Fibroblast of pulmonary artery (primary cell): Measurements from ENCODE around the gene DNAJC1.
"Not testable (repeated sequence)": the region's sequence is repeated elsewhere in the genome, so short reads cannot be mapped to it uniquely, and the experiment has no call there.

Experiments used
- DNase-seq: peaks from one replicate; pipeline ENCODE4 v3.0.0-alpha.2; 2010; ENCODE audit warnings: low read depth
- H3K4me3 ChIP-seq: replicated peaks from 2 replicates; pipeline ENCODE4 v1.5.1; 2011; ENCODE audit warnings: low read depth, mild to moderate bottlenecking, control low read depth, low read length, moderate library complexity
- TF ChIP-seq, protein P1 (sequence below): IDR thresholded peaks from 2 replicates; pipeline ENCODE4 v1.5.1; 2011; ENCODE audit warnings: mild to moderate bottlenecking, control low read depth, low read length, inconsistent platforms; ENCODE audit errors: missing control alignments

The DNAJC1 gene

DNA sequence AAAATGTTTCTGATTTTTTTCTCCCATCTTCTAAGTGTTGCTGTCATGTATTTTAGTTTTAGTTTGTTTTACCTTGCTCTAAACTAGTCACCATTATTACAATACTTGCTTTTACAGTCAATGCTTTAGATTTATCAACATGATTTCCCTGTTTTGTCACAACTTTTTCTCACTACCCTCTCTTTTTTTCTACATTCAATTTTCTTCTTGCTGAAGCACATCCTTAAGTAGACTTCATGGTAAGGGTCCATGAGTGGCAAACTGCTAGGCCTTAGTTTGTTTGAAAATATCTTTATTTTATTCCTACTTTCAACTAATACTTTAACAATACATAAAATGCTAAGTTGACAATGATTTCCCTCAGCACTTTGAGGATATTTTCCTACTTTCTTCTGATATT is 173.5 kb downstream of the DNAJC1 start:
- no peak for DNase-seq
- TF ChIP-seq, protein P1, sequence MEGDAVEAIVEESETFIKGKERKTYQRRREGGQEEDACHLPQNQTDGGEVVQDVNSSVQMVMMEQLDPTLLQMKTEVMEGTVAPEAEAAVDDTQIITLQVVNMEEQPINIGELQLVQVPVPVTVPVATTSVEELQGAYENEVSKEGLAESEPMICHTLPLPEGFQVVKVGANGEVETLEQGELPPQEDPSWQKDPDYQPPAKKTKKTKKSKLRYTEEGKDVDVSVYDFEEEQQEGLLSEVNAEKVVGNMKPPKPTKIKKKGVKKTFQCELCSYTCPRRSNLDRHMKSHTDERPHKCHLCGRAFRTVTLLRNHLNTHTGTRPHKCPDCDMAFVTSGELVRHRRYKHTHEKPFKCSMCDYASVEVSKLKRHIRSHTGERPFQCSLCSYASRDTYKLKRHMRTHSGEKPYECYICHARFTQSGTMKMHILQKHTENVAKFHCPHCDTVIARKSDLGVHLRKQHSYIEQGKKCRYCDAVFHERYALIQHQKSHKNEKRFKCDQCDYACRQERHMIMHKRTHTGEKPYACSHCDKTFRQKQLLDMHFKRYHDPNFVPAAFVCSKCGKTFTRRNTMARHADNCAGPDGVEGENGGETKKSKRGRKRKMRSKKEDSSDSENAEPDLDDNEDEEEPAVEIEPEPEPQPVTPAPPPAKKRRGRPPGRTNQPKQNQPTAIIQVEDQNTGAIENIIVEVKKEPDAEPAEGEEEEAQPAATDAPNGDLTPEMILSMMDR = no peak
- H3K4me3 ChIP-seq = no peak overlapping the region

DNA sequence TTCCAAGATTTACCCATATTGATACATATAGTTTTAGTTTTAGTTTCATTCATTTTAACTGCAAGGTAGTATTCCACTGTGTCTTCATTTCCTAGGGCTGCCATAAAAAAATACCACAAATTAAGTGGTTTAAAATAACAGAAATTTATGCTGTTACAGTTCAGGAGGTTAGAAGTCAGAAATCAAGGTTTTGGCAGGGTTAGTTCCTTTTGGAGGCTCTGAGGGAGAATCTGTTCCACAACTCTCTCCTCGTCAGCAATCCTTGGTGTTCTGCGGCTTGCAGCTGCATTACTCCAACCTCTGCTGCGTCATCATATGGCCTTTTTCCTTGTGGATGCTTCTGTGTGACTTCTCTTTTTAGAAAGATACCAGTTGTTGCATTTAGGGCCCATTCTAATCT is 176.2 kb downstream of the DNAJC1 start:
- DNase-seq = no peak
- no peak overlapping the region for H3K4me3 ChIP-seq
- TF ChIP-seq, protein P1 = no peak

DNA sequence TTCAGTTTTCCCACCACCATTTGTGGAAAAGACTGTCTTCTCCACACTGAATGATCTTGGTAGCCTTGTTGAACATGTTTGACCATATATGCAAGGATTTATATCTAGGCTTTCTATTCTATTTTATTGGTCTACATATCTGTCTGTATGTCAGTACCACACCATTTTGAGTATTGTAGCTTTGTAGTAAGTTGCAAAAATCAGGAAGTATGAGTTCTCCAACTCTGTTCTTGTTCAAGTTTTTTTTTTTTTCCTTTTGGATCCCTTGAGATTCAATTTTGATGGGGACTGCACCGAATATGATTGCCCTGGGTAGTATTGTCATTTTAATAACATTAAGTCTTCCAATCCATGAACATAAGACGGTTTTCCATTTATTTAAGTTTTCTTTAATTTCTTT is 176.8 kb downstream of the DNAJC1 start:
- H3K4me3 ChIP-seq = no peak overlapping the region
- DNase-seq = no peak
- TF ChIP-seq, protein P1 = no peak

DNA sequence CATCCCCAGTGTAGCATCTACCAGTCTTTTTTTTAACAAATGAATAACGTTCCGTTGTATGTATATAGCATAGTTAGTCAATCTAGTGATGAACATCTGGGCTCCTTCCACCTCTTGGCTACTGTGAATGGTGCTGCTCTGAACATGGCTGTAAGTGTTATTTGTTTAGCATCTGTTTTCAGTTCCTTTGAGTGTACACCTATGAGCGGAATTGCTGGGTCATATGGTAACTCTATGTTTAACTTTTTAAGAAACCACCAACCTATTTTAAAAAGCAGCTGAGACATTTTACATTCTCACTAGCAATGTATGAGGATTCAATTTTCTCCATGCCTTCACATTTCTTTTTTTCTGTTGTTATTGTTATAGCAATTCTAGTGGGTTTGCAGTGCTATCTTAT is 178.2 kb downstream of the DNAJC1 start:
- DNase-seq = no peak
- TF ChIP-seq, protein P1 = no peak
- H3K4me3 ChIP-seq = no peak overlapping the region

DNA sequence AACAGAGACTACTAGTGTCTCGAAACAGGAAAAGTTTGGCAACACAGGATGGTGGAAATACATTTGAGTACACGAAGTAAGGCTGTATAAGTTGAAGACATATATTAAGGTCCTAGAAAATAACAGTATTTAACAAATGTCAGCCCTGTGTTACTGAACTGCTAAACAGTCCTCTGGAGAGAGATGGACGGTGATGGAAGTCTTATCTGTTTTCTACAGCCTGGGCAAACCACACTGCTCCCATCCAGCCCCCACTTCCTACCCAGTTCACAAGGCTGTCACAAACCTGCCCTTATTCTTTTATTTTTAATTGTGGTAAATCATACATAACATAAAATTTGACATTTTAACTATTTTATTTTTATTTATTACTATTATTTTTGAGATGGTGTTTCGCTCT is 179.1 kb downstream of the DNAJC1 start:
- TF ChIP-seq, protein P1 = no peak
- no peak overlapping the region for H3K4me3 ChIP-seq
- no peak for DNase-seq

DNA sequence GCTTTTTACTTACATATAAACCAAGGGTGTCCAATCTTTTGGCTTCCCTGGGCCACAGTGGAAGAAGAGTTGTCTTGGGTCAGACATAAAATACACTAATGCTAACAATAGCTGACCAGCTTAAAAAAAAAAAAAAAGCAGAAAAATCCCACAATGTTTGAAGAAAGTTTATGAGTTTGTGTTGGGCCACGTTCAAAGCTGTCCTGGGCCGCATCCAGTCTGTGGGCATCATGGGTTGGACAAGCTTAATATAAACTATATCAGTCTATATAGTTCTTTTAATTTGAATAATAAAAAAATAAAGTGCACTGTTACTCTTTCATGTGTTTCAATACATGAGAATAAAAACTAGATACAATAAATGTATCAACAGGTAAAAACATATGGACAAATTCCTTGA is 179.9 kb downstream of the DNAJC1 start:
- DNase-seq = no peak
- TF ChIP-seq, protein P1 = no peak
- no peak overlapping the region for H3K4me3 ChIP-seq

DNA sequence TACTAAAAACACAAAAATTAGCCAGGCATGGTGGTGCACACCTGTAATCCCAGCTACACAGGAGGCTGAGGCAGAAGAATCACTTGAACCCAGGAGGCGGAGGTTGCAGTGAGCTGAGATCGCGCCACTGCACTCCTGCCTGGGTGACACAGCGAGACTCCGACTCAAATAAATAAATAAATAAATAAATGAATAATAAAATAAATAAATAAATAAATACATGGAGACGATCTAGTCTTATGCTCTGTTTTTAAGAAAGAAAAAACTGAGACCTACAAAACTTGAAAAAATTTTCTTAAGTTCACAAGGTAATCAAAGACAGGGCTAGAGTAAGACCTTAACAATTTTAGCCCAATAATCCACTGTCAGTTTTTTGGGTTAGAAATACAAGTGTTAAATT is 181.3 kb downstream of the DNAJC1 start:
- not testable (repeated sequence) for H3K4me3 ChIP-seq, DNase-seq

DNA sequence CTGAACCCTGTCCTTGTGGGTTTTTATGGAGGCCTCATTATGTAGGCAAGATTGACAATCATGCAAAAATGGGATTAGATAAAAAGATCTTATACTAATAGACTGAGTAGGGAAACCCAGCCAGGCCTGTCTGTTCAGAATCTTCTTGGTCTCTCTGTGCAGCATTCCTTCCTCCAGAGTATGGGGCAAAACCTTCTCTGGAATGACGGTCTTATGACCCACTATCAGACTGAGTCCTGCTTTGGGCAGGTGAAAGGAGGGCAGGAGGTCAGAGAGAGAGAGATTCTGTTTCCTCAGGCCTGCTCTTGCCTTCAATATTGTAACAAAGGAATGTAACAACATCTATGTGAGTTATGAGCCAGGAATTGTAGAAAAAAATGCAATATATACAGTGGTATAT is 182.6 kb downstream of the DNAJC1 start:
- no peak overlapping the region for H3K4me3 ChIP-seq
- DNase-seq = no peak
- TF ChIP-seq, protein P1 = no peak

DNA sequence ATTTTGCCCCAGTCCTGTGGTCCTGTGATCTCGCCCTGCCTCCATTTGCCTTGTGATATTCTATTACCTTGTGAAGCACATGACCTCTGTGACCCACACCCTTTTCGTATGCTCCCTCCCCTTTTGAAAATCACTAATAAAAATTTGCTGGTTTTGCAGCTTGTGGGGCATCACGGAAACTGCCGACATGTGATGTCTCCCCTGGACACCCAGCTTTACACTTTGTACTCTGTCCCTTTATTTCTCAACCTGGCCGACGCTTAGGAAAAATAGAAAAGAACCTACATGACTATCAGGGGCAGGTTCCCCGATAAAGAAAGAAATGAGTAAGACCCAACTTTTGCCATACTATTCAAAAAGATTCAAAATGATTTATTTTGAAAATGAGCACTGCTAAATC is 185.1 kb downstream of the DNAJC1 start:
- DNase-seq, H3K4me3 ChIP-seq: not testable (repeated sequence)
